Fibroblast of skin of right biceps (primary cell): Measurements from ENCODE around the gene RAB12.
"Not testable (repeated sequence)": the region's sequence is repeated elsewhere in the genome, so short reads cannot be mapped to it uniquely, and the experiment has no call there.

Experiments used
- DNase-seq: peaks from one replicate; pipeline ENCODE4 v3.0.0-alpha.2; 2013

RAB12 gene, protein sequence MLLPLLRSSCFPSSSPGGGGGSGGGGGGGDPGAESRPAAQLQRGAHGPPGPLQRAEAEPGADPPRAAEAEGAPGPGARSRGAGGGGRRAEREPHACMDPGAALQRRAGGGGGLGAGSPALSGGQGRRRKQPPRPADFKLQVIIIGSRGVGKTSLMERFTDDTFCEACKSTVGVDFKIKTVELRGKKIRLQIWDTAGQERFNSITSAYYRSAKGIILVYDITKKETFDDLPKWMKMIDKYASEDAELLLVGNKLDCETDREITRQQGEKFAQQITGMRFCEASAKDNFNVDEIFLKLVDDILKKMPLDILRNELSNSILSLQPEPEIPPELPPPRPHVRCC

DNA sequence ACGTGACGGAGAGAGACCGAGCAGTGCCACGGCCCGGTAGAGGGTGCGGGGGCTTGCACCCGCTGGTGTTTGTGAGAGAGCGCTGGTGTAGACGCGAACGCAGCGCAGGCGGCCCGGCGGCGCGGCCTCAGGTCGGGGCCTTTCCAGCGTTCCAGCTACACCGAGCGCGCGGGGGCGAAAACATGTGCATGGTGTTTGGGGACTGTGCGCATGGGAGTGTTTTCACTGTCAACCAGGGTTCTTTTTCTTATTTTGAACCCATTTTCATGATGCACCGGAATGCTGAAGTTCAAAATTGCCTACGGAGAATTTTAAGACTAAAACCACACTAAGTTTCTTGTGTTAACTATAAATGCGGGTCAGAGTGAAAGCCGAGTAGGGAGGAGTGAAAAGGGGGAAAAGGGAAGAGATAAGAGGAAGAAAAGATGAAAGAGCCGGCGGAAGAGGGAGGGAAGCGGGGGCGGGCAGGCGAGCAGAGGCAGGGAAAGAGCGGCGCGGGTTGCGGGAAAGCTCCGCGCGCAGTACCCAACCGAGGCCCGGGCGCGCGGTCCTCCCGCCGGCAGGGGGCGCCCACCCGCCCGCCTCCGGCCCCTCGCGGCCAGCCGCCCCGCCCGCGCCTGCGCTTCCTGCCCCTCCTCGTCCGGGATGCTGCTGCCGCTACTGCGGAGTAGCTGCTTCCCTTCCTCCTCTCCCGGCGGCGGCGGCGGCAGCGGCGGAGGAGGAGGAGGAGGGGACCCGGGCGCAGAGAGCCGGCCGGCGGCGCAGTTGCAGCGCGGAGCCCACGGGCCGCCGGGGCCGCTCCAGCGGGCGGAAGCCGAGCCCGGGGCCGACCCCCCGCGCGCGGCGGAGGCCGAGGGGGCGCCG is at the start of gene RAB12:
TSS of gene RAB12 (plus strand) at position 643 of the 864 bp plus-strand sequence. CDS start at position 646, 3 bp downstream.
- peak; percentile 89 for DNase-seq

GRCh38 chr18:8559612-8560186 is 49.5 kb upstream of the RAB12 start:
- DNase-seq: peak; percentile 2

- DNase-seq: no peak
Measured at GRCh38 chr18:8561123-8561910, 47.9 kb upstream of the RAB12 start.

GRCh38 chr18:8562070-8562469 is 47.2 kb upstream of the RAB12 start:
- no peak for DNase-seq

- no peak for DNase-seq
Measured at GRCh38 chr18:8562919-8563318, 46.3 kb upstream of the RAB12 start.

- no peak for DNase-seq
Measured at GRCh38 chr18:8571399-8571798, 37.8 kb upstream of the RAB12 start.

DNA sequence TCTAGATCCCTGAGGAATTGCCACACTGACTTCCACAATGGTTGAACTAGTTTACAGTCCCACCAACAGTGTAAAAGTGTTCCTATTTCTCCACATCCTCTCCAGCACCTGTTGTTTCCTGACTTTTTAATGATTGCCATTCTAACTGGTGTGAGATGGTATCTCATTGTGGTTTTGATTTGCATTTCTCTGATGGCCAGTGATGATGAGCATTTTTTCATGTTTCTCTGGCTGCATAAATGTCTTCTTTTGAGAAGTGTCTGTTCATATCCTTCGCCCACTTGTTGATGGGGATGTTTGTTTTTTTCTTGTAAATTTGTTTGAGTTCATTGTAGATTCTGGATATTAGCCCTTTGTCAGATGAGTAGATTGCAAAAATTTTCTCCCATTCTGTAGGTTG is 35.5 kb upstream of the RAB12 start:
- DNase-seq: not testable (repeated sequence)

DNA sequence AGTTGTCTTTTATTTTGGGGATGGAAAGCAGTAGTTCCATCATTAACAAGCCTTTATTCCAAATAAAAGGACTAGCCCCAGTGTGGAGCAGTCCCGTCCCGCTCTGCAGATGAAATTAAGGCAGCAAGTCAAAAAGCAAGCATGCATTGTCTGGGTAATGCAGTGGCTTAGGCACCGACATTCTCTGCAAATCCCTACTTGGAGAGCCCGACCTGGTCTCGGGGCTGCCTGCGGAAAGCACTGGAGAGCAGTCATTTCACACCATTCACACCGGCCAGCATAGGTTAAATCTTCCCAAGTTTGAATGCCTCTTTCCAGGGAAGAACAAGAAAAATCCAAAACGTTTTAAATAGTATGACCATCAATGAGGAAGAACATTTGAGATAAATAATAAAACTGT is 24.4 kb upstream of the RAB12 start:
- DNase-seq: no peak

GRCh38 chr18:8586941-8587340 is 22.3 kb upstream of the RAB12 start:
- DNase-seq: no peak

- DNase-seq: no peak
Measured at GRCh38 chr18:8595445-8595844, 13.8 kb upstream of the RAB12 start.

DNA sequence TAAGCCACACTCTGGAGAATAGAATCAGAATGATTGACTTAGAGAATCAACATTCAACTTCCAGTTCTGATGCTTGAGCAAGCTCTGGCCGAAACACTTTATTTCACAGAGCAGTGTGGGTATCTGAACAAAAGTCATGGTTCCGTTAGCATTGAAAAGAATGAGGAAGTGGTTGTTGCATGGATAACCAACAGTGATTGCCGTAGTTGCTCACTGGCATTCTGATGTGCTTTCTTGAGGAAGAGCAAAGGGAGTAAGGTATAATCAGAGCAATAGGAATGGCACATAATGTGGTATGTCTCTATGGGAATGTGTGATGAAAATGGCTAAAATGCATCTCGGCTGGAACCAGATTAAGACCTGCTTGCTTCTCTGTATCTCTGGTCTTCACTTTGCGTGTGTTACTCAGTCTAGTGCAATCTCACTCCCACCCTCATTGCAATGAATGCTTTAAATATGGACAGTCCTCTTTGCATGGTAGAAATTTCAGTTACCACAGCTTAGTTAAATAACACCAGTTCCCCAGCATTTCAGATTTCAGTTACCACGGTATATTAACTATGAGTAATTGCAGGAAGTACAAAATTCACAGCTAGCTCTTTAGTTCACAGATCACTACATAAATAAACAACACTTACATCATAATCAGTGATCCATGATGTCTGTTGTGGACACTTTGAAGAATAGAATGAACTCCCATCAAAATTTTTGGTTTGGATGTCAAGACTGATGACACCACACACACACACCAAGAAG is 7.8 kb upstream of the RAB12 start:
- no peak for DNase-seq

DNA sequence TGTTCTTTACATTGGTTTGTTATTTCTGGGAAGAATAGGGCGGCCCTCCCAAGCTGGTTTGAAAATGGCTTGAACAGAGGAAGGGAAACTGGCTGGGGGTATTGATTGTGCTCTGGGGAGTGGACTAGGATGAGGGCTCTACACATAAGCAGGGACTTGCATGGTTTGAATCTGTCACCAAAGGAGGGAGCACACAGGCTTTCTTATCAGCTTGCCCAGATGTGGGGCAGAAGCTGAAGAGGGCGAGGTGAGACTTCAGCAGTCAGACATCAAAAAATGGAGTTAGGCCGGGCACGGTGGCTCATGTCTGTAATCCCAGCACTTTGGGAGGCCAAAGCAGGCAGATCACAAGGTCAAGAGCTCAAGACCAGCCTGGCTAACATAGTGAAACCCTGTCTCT is 7.2 kb upstream of the RAB12 start:
- DNase-seq: no peak

GRCh38 chr18:8602557-8602956 is 6.7 kb upstream of the RAB12 start:
- no peak for DNase-seq

GRCh38 chr18:8603663-8604520 is 5.3 kb upstream of the RAB12 start:
- DNase-seq: no peak

GRCh38 chr18:8605974-8606373 is 3.3 kb upstream of the RAB12 start:
- no peak for DNase-seq

GRCh38 chr18:8607776-8608742 is 1.2 kb upstream of the RAB12 start:
- DNase-seq: peak; percentile 17

DNA sequence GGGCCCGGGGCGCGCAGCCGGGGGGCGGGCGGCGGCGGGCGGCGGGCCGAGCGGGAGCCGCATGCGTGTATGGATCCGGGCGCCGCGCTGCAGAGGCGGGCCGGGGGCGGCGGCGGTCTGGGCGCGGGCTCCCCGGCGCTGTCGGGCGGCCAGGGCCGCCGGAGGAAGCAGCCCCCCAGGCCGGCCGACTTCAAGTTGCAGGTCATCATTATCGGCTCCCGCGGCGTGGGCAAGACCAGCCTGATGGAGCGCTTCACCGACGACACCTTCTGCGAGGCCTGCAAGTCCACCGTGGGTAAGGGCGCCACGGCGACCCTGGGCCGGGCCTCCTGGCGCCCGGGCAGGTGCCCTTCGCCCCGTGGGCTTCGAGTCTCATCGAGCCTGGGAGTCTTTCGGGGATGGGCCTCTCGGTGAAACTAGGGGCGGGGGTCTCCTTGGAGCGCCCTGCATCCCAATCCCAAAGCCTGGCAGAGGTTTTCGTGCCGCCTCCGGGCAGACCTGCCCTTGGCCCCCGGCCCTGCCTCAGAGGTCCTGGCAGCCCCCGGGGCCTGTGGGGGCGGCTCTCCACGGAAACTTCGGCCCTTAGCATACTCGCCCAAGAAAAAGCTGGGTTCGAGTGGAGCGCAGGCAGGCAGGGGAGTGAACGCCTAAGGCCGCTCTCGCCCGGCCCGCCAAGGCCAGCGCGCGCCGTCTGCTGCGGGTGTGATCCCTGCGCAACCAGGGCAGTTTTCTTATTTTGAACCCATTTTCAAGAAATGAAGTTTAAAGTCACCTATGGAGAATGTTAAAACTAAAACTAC is 622 bp downstream of the RAB12 start:
- no peak for DNase-seq

DNA sequence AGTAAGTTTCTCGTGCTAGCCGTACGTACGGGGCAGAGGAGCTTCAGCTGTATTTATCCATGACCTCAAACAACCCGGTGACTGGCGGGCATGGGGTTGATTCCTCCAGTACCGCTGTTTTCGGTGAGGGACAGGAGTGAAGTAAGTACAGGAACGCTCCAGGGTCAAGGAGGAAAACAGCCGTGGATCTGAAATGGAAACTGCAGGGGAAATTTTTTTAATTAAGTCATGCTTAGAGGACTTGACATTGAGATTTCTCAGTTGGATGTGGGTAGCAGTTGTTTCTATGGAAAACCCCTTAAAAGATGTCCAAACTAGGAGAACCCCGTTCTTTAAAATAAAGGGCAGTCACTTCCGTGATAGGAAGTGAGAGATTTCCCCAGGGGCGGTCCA is 1.2 kb downstream of the RAB12 start:
- DNase-seq: no peak
